ENCODE data around the gene SORCS3. TPM values are rescaled to one million over a fixed set of nuclear protein-coding genes. Genes with fewer than 3 reads are reported as not detected.

Gene SORCS3
- total and polyA plus RNA-seq, 2 of the 4 experiments (the other 2 are of a cell fraction) = not detected

DNA sequence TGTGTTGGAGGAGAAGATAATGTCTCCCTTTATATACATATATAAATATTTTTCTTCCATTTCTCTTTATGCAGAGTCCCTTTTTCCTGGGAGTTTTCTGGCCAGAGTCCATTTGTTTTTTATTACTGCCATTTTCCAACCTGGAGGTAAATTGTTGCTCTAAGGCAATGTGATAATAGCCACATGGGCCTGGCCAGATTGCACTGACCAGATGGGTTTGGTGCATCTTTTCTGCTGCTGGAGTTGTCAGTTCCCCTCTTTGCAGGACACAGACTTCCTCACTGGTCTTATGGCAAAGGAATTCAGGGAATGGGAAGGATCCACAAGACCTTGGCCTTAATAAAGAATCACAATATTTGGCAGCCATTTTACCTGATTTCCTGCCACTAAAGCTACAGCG lies 254.9 kb downstream of the SORCS3 start:
- Histone ChIP-seq H3K9me1 (ENCODE audit: insufficient read depth, low read length) (no peaks in the 10 kb centered on the region), H2AK5ac (ENCODE audit: low read depth, low read length) (no peak overlapping the region), H2AFZ (replicated peaks; ENCODE audit: low read length, poor library complexity) (no peak overlapping the region), H2BK120ac (ENCODE audit: low read depth, low read length) (no peak overlapping the region), H3K56ac (ENCODE audit: extremely low read depth, insufficient read depth, low read length) (no peak overlapping the region), H2BK20ac (ENCODE audit: low read depth, low read length) (no peak overlapping the region), H3K79me1 (ENCODE audit: low read depth in 1 of 2, low read length in 2 of 2) (no peaks in the 10 kb centered on the region), H3K27me3 (ENCODE audit: control insufficient read depth, insufficient read depth, low read length) (no peaks in the 10 kb centered on the region), H3K18ac (ENCODE audit: low read depth, low read length) (no peak overlapping the region), H3K9me3 (ENCODE audit: control insufficient read depth, insufficient read depth, low read length) (peaks cover 16% of the 10 kb centered on the region; the same call in 1 of the 2 replicates), H3K4me2 (ENCODE audit: low read depth, low read length) (no peak overlapping the region), H3K14ac (replicated peaks; ENCODE audit: low read depth, low read length) (no peak overlapping the region), H2BK15ac (ENCODE audit: low read depth, low read length) (no peak overlapping the region), H3K4me3 (ENCODE audit: insufficient read depth, low read depth, low read length) (no peak overlapping the region), H3K4ac (ENCODE audit: low read depth, low read length) (no peak overlapping the region), H4K8ac (ENCODE audit: low read depth in 2 of 2, low read length in 2 of 2) (no peak overlapping the region), H3K9ac (ENCODE audit: low read depth, low read length) (no peak overlapping the region), H3K27ac (ENCODE audit: insufficient read depth, low read length) (no peak overlapping the region), H4K20me1 (ENCODE audit: insufficient read depth, low read length) (no peaks in the 10 kb centered on the region), H4K5ac (ENCODE audit: low read depth, low read length) (no peak overlapping the region), H2BK5ac (ENCODE audit: low read depth, low read length, poor library complexity, severe bottlenecking) (no peak overlapping the region), H4K91ac (ENCODE audit: insufficient read depth, low read depth, low read length) (no peak overlapping the region), H3K4me1 (ENCODE audit: control insufficient read depth, insufficient read depth, low read length) (no peaks in the 10 kb centered on the region), H3K36me3 (ENCODE audit: control insufficient read depth, insufficient read depth, low read length) (no peaks in the 10 kb centered on the region), H2AK9ac (replicated peaks; ENCODE audit: low read depth, low read length, poor library complexity) (no peak overlapping the region), H3K23ac (ENCODE audit: low read depth, low read length) (no peak overlapping the region)
- ChIA-PET POLR2A (ENCODE audit: unreplicated experiment) (no interaction called here), CTCF (no interaction called here)
- DNase-seq = no peak
- 17% methylated on average over 1 of the region's 1 CpG; no CpG with 5 or more reads in 1 of the 2 experiments for WGBS, 2 experiments (ENCODE audit: extremely low coverage in 2 of 2, insufficient read length in 1 of 2)
- dilution Hi-C loops (cut with HindIII; ENCODE audit: low sequenced_read_pairs, unreplicated experiment) = no loop called here
- no peak for ATAC-seq (ENCODE audit: low read depth)
- in situ Hi-C loops (cut with MboI; ENCODE audit: low sequenced_read_pairs) = no loop called here
- no peak for TF ChIP-seq BHLHE40 (IDR thresholded peaks at IDR 0.05; ENCODE audit: low read depth, low read length)
- no peak for TF ChIP-seq MAFK (IDR thresholded peaks at IDR 0.05; ENCODE audit: low read depth, low read length)
- no TSS peak for BruUV-seq (replicated peaks)
- intact Hi-C loops (cut with micrococcal nuclease) = no loop called here

Measured in IMR-90 (cell line).